Thyroid gland (tissue), 4 donors: ENCODE results near the gene SYNE4.

Source experiments
- POLR2A ChIP-seq, 2 donors: fragments of 450-650 bp; IDR thresholded peaks; one replicate each; pipeline ENCODE4 v1.6.1; 2017; ENCODE audit warnings: antibody characterized with exemption in 2 of 2, mild to moderate bottlenecking in 2 of 2, moderate library complexity in 1 of 2
- TF ChIP-seq, protein P1 (sequence below), 6 experiments: fragments of 200-600 bp in 3 of 6; fragments of 450-650 bp in 3 of 6; sonication (generic) in 3 of 6; IDR thresholded peaks; one replicate each; pipeline ENCODE4 v1.5.1; 2016 to 2019; ENCODE audit warnings: antibody characterized with exemption in 6 of 6, mild to moderate bottlenecking in 2 of 6, inconsistent platforms in 1 of 6, moderate library complexity in 1 of 6

DNA sequence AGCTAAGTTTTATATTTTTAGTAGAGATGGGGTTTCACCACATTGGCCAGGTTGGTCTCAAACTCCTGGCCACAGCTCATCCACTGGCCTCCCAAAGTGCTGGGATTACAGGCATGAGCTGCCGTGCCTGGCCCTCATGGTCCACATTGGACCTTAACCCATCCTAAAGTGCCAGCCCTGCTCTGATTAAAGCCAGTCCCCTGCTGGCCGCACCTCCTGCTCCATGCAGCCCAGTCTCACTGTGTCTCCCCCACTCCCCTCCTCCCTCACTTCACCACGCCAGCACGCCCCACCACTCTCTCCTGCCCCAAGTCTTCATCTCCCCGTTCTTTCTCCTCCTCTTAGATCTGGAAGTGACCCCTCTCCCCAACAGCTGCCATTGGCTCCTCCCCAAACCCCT, 30.3 kb downstream of the SYNE4 start:
- no peak for TF ChIP-seq POLR2A (IDR thresholded peaks at IDR 0.05)
- TF ChIP-seq, protein P1, sequence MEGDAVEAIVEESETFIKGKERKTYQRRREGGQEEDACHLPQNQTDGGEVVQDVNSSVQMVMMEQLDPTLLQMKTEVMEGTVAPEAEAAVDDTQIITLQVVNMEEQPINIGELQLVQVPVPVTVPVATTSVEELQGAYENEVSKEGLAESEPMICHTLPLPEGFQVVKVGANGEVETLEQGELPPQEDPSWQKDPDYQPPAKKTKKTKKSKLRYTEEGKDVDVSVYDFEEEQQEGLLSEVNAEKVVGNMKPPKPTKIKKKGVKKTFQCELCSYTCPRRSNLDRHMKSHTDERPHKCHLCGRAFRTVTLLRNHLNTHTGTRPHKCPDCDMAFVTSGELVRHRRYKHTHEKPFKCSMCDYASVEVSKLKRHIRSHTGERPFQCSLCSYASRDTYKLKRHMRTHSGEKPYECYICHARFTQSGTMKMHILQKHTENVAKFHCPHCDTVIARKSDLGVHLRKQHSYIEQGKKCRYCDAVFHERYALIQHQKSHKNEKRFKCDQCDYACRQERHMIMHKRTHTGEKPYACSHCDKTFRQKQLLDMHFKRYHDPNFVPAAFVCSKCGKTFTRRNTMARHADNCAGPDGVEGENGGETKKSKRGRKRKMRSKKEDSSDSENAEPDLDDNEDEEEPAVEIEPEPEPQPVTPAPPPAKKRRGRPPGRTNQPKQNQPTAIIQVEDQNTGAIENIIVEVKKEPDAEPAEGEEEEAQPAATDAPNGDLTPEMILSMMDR (IDR thresholded peaks at IDR 0.05): no peak
